CD14-positive monocyte (primary cell): ENCODE measurements around the gene SPECC1L. TPM values are rescaled to one million over a fixed set of nuclear protein-coding genes. Genes with fewer than 3 reads are reported as not detected.

Source experiments
- DNase-seq, 3 donors: peaks; one replicate each; pipeline ENCODE4 v3.0.0-alpha.2; 2011 to 2022
- H2AFZ ChIP-seq: 2 replicates; pipeline ENCODE4 v1.6.0; 2012; ENCODE audit warnings: mild to moderate bottlenecking, low read depth, low read length, inconsistent platforms; ENCODE audit not compliant: insufficient read depth, poor library complexity, severe bottlenecking
- H3K27ac ChIP-seq, 2 donors: 1 replicate in 1 of 2; 2 replicates in 1 of 2; pipeline ENCODE4 v1.5.1; 2012 to 2013; ENCODE audit warnings: low read length in 2 of 2, control low read depth in 1 of 2, inconsistent platforms in 1 of 2, low read depth in 1 of 2, mild to moderate bottlenecking in 1 of 2
- H3K27me3 ChIP-seq, 2 donors: one replicate each; pipeline versions ENCODE4 v1.6.0 to v1.6.1; 2011 to 2013; ENCODE audit warnings: low read length in 2 of 2; ENCODE audit not compliant: control insufficient read depth in 2 of 2, insufficient read depth in 2 of 2
- H3K36me3 ChIP-seq, 2 donors: replicated peaks in 1 of 2; 1 replicate in 1 of 2; 2 replicates in 1 of 2; pipeline versions ENCODE4 v1.5.1 to v1.6.1; 2012 to 2013; ENCODE audit warnings: low read length in 2 of 2, control low read depth in 1 of 2, inconsistent platforms in 1 of 2, mild to moderate bottlenecking in 1 of 2; ENCODE audit not compliant: insufficient read depth in 2 of 2, control insufficient read depth in 1 of 2
- H3K4me1 ChIP-seq, 2 donors: 1 replicate in 1 of 2; 2 replicates in 1 of 2; pipeline versions ENCODE4 v1.5.1 to v1.6.1; 2012 to 2013; ENCODE audit warnings: low read length in 2 of 2, control low read depth in 1 of 2, inconsistent platforms in 1 of 2, mild to moderate bottlenecking in 1 of 2, moderate library complexity in 1 of 2; ENCODE audit not compliant: insufficient read depth in 2 of 2, control insufficient read depth in 1 of 2
- H3K4me2 ChIP-seq: replicated peaks from 2 replicates; pipeline ENCODE3; 2012; ENCODE audit warnings: low read length, moderate library complexity, mild to moderate bottlenecking; ENCODE audit not compliant: poor library complexity, severe bottlenecking; ENCODE audit errors: extremely low read depth
- H3K4me3 ChIP-seq, 3 experiments: fragments of 200-600 bp in 1 of 3; sonication (generic) in 1 of 3; replicated peaks in 1 of 3; 1 replicate in 2 of 3; 2 replicates in 1 of 3; pipeline ENCODE4 v1.5.1; 2011 to 2013; ENCODE audit warnings: low read length in 3 of 3, mild to moderate bottlenecking in 3 of 3, control low read depth in 2 of 3, low read depth in 2 of 3, inconsistent platforms in 1 of 3, moderate library complexity in 1 of 3
- H3K79me2 ChIP-seq: 2 replicates; pipeline ENCODE4 v1.6.0; 2012; ENCODE audit warnings: mild to moderate bottlenecking, control low read depth, inconsistent platforms, low read length, moderate library complexity; ENCODE audit not compliant: insufficient read depth
- H3K9ac ChIP-seq: 2 replicates; pipeline ENCODE4 v1.6.0; 2017; ENCODE audit warnings: low read length, mild to moderate bottlenecking; ENCODE audit not compliant: insufficient read depth, poor library complexity, severe bottlenecking
- H3K9me3 ChIP-seq, 2 donors: replicated peaks in 1 of 2; 1 replicate in 1 of 2; 2 replicates in 1 of 2; pipeline versions ENCODE4 v1.5.1 to v1.6.1; 2012 to 2013; ENCODE audit warnings: low read length in 2 of 2, control low read depth in 1 of 2; ENCODE audit not compliant: control insufficient read depth in 1 of 2, insufficient read depth in 1 of 2
- H4K20me1 ChIP-seq: 2 replicates; pipeline ENCODE4 v1.6.0; 2012; ENCODE audit warnings: mild to moderate bottlenecking, low read length, control low read depth, moderate library complexity; ENCODE audit not compliant: insufficient read depth
- H3K27ac Mint-ChIP-seq, 7 donors: one replicate each; pipeline ENCODE4 v1.8.0; 2020; ENCODE audit warnings: mild to moderate bottlenecking in 7 of 7, mixed read lengths in 7 of 7, moderate library complexity in 6 of 7, inconsistent platforms in 2 of 7
- H3K27me3 Mint-ChIP-seq, 3 donors: one replicate each; pipeline ENCODE4 v1.8.0; 2021 to 2022; ENCODE audit warnings: low read depth in 3 of 3, mild to moderate bottlenecking in 3 of 3, mixed read lengths in 3 of 3, moderate library complexity in 3 of 3, inconsistent platforms in 1 of 3
- H3K36me3 Mint-ChIP-seq, 2 donors: one replicate each; pipeline ENCODE4 v1.8.0; 2020; ENCODE audit warnings: mixed read lengths in 2 of 2, inconsistent platforms in 1 of 2, mild to moderate bottlenecking in 1 of 2
- H3K4me1 Mint-ChIP-seq: one replicate; pipeline ENCODE4 v1.8.0; 2020; ENCODE audit warnings: mild to moderate bottlenecking, mixed read lengths
- H3K4me3 Mint-ChIP-seq, 2 donors: one replicate each; pipeline ENCODE4 v1.8.0; 2020; ENCODE audit warnings: mild to moderate bottlenecking in 2 of 2, mixed read lengths in 2 of 2, moderate library complexity in 1 of 2
- H3K9me3 Mint-ChIP-seq, 7 donors: one replicate each; pipeline ENCODE4 v1.8.0; 2020 to 2022; ENCODE audit warnings: mixed read lengths in 7 of 7, mild to moderate bottlenecking in 6 of 7, moderate library complexity in 6 of 7, inconsistent platforms in 2 of 7
- WGBS: methylation state at CpG from one replicate; pipeline ENCODE4 v1.1.5; 2013; ENCODE audit warnings: missing lambda C conversion rate; ENCODE audit not compliant: insufficient coverage; 5-methylcytosine and 5-hydroxymethylcytosine counted together
- intact Hi-C, 2 donors: fragments of 100-400 bp; cut with micrococcal nuclease; formaldehyde crosslinking; loops; one replicate each; pipeline versions ENCODE4 v1.15.0 to v1.15.1; 2023
- polyA plus RNA-seq, 3 donors: library from polyadenylated mRNA; depleted of rRNA in 1 of 3; unstranded in 2 of 3; stranded (reverse) in 1 of 3; fragments of 300-500 nt in 2 of 3; fragments of >200 nt in 1 of 3; fragmentation: Illumina TruSeq in 2 of 3; gene quantifications; 1 replicate in 2 of 3; 2 replicates in 1 of 3; pipeline ENCODE4 v1.2.3, GENCODE V29; 2012 to 2021
- TF ChIP-seq, protein P1 (sequence below): fragments of 200-600 bp; IDR thresholded peaks from one replicate; pipeline ENCODE4 v1.8.0; 2022; ENCODE audit warnings: antibody characterized with exemption, mild to moderate bottlenecking

Gene SPECC1L
- polyA plus RNA-seq, 3 donors, result 2.5 to 7.2 (median 4.9) TPM

- Mint-ChIP-seq H3K27ac (peak overlapping the region in 1 of 7 donors; percentile 21), H3K4me3 (no peak overlapping the region), H3K27me3 (no peaks in the 10 kb centered on the region), H3K4me1 (peaks cover 24% of the 10 kb centered on the region), H3K36me3 (peaks cover 11 to 19% of the 10 kb centered on the region in 2 donors), H3K9me3 (no peaks in the 10 kb centered on the region)
- Histone ChIP-seq H3K79me2 (no peaks in the 10 kb centered on the region), H2AFZ (no peak overlapping the region), H3K9me3 (no peaks in the 10 kb centered on the region), H3K36me3 (peaks cover under 1 to 10% of the 10 kb centered on the region in 2 donors), H3K4me3 (no peak overlapping the region), H3K4me1 (peaks cover 6 to 9% of the 10 kb centered on the region in 2 donors), H3K9ac (no peak overlapping the region), H3K4me2 (no peak overlapping the region), H3K27me3 (no peaks in the 10 kb centered on the region), H4K20me1 (no peaks in the 10 kb centered on the region), H3K27ac (no peak overlapping the region)
- intact Hi-C loops, result no loop called here
- TF ChIP-seq, protein P1, sequence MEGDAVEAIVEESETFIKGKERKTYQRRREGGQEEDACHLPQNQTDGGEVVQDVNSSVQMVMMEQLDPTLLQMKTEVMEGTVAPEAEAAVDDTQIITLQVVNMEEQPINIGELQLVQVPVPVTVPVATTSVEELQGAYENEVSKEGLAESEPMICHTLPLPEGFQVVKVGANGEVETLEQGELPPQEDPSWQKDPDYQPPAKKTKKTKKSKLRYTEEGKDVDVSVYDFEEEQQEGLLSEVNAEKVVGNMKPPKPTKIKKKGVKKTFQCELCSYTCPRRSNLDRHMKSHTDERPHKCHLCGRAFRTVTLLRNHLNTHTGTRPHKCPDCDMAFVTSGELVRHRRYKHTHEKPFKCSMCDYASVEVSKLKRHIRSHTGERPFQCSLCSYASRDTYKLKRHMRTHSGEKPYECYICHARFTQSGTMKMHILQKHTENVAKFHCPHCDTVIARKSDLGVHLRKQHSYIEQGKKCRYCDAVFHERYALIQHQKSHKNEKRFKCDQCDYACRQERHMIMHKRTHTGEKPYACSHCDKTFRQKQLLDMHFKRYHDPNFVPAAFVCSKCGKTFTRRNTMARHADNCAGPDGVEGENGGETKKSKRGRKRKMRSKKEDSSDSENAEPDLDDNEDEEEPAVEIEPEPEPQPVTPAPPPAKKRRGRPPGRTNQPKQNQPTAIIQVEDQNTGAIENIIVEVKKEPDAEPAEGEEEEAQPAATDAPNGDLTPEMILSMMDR, result no peak
- no peak for DNase-seq
- no CpG with 5 or more reads among the region's 2 CpGs for WGBS
Measured at GRCh38 chr22:24390156-24390555, 119.5 kb downstream of the SPECC1L start.

- Histone ChIP-seq H3K36me3 (peaks cover 4 to 13% of the 10 kb centered on the region in 2 donors), H3K27ac (no peak overlapping the region), H3K4me1 (peaks cover 6 to 9% of the 10 kb centered on the region in 2 donors)
Measured at GRCh38 chr22:24390576-24390975, 119.9 kb downstream of the SPECC1L start.

More at GRCh38 chr22:24390576-24390975, 119.9 kb downstream of the SPECC1L start:
- Histone ChIP-seq H4K20me1 (no peaks in the 10 kb centered on the region), H3K4me3 (no peak overlapping the region), H3K27me3 (no peaks in the 10 kb centered on the region), H3K4me2 (no peak overlapping the region), H3K9ac (no peak overlapping the region), H3K9me3 (no peaks in the 10 kb centered on the region), H3K79me2 (no peaks in the 10 kb centered on the region), H2AFZ (no peak overlapping the region)
- Mint-ChIP-seq H3K4me3 (no peak overlapping the region), H3K27me3 (no peaks in the 10 kb centered on the region), H3K27ac (peak overlapping the region in 1 of 7 donors; percentile 21), H3K36me3 (peaks cover 14 to 19% of the 10 kb centered on the region in 2 donors), H3K4me1 (peaks cover 24% of the 10 kb centered on the region), H3K9me3 (no peaks in the 10 kb centered on the region)
- 100% methylated on average over 1 of the region's 7 CpGs for WGBS
- TF ChIP-seq, protein P1, result no peak
- intact Hi-C loops, result no loop called here
- no peak for DNase-seq
